Upper lobe of right lung (tissue), 1 donor: Measurements from ENCODE around the gene SGIP1. TPM values are rescaled to one million over a fixed set of nuclear protein-coding genes. Genes with fewer than 3 reads are reported as not detected.

Experiments
- ATAC-seq: fragments of 200-7000 bp; cut with Tn5 transposase; one replicate; pipeline ENCODE4 v1.9.1; 2020; ENCODE audit warnings: mild to moderate bottlenecking, moderate library complexity
- DNase-seq: peaks from one replicate; pipeline ENCODE4 v3.0.0-alpha.2; 2020
- H3K27ac ChIP-seq: fragments of 200-600 bp; one replicate; pipeline ENCODE4 v1.8.0; 2022
- H3K27me3 ChIP-seq: fragments of 200-600 bp; one replicate; pipeline ENCODE4 v1.8.0; 2022; ENCODE audit warnings: mild to moderate bottlenecking
- H3K36me3 ChIP-seq: fragments of 200-600 bp; one replicate; pipeline ENCODE4 v1.8.0; 2022
- H3K4me1 ChIP-seq: fragments of 200-600 bp; one replicate; pipeline ENCODE4 v1.8.0; 2022
- H3K4me3 ChIP-seq: fragments of 200-600 bp; one replicate; pipeline ENCODE4 v1.8.0; 2022; ENCODE audit warnings: mild to moderate bottlenecking
- H3K9me3 ChIP-seq: fragments of 200-600 bp; one replicate; pipeline ENCODE4 v1.8.0; 2022
- intact Hi-C: fragments of 100-400 bp; cut with DNase I; formaldehyde crosslinking; loops from one replicate; pipeline ENCODE4 v1.11.0; 2022
- total RNA-seq: library from RNA; stranded (reverse); fragmentation: NEBNext Ultra II Directional; extraction: Animal tissue kit (Norgen Biotek cat#: 25700); gene quantifications from one replicate; pipeline ENCODE4 v1.2.1, GENCODE V29; 2021
- TF ChIP-seq, protein P1 (sequence below): fragments of 200-600 bp; IDR thresholded peaks from one replicate; pipeline ENCODE4 v1.8.0; 2022; ENCODE audit warnings: antibody characterized with exemption
- donor health status: DM: no; HTN: yes; CAD: no; lungs with severe emphysema.

SGIP1 gene
- total RNA-seq, 1 donor from 2014 or later = 19.8 TPM

DNA sequence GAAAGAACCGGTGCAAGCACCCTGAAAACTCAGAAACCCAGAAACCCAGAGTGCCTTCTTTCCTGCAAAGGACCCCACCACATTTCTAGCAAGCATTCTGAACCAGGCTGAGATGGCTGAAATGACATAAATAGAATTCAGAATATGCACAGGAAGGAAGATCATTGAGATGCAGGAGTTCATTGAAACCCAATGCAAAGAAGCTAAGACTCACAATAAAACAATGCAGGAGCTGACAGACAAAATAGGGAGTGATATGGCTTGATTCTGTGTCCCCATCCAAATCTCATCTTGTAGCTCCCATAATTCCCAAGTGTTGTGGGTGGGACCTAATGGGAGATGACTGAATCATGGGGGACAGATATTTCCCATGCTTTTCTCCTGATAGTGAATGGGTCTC lies 22.8 kb upstream of the SGIP1 start:
- intact Hi-C loops = no loop called here
- Histone ChIP-seq H3K4me3 (no peak overlapping the region), H3K4me1 (no peaks in the 10 kb centered on the region), H3K36me3 (no peaks in the 10 kb centered on the region), H3K27ac (no peak overlapping the region), H3K9me3 (no peaks in the 10 kb centered on the region), H3K27me3 (no peaks in the 10 kb centered on the region)
- TF ChIP-seq, protein P1, sequence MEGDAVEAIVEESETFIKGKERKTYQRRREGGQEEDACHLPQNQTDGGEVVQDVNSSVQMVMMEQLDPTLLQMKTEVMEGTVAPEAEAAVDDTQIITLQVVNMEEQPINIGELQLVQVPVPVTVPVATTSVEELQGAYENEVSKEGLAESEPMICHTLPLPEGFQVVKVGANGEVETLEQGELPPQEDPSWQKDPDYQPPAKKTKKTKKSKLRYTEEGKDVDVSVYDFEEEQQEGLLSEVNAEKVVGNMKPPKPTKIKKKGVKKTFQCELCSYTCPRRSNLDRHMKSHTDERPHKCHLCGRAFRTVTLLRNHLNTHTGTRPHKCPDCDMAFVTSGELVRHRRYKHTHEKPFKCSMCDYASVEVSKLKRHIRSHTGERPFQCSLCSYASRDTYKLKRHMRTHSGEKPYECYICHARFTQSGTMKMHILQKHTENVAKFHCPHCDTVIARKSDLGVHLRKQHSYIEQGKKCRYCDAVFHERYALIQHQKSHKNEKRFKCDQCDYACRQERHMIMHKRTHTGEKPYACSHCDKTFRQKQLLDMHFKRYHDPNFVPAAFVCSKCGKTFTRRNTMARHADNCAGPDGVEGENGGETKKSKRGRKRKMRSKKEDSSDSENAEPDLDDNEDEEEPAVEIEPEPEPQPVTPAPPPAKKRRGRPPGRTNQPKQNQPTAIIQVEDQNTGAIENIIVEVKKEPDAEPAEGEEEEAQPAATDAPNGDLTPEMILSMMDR = no peak
- ATAC-seq = no peak
- DNase-seq = no peak

GRCh38 chr1:66517959-66518358 lies 16.0 kb upstream of the SGIP1 start:
- ATAC-seq (no peak), DNase-seq (no peak)
- intact Hi-C loops = no loop called here
- H3K4me1 ChIP-seq = no peaks in the 10 kb centered on the region
- no peaks in the 10 kb centered on the region for H3K27me3 ChIP-seq
- TF ChIP-seq, protein P1 = no peak
- H3K27ac ChIP-seq = no peak overlapping the region
- no peaks in the 10 kb centered on the region for H3K36me3 ChIP-seq
- H3K4me3 ChIP-seq = no peak overlapping the region
- no peaks in the 10 kb centered on the region for H3K9me3 ChIP-seq

DNA sequence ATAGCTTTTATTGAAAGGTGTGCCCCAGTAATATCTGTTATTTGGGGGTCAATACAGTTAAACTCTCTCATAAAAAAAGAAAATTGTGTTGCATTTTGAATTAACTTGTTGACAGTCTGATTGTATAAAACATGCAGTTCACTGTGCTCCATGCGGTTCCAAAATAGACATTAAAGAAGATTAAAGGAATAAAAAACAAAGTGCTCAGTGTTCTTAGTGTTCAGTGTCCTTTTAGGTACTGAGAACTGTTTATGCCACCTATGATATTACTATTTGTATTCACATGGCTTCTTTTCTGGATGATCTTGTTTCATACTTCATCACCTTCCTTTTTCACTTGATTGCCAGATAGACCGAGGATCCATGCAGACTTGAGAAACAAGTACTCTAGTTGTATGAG lies 15.3 kb upstream of the SGIP1 start:
- no peaks in the 10 kb centered on the region for H3K9me3 ChIP-seq
- TF ChIP-seq, protein P1 = no peak
- H3K36me3 ChIP-seq = no peaks in the 10 kb centered on the region
- H3K27ac ChIP-seq = no peak overlapping the region
- DNase-seq (no peak), ATAC-seq (no peak)
- no peak overlapping the region for H3K4me3 ChIP-seq
- intact Hi-C loops = no loop called here
- no peaks in the 10 kb centered on the region for H3K4me1 ChIP-seq
- H3K27me3 ChIP-seq = no peaks in the 10 kb centered on the region

DNA sequence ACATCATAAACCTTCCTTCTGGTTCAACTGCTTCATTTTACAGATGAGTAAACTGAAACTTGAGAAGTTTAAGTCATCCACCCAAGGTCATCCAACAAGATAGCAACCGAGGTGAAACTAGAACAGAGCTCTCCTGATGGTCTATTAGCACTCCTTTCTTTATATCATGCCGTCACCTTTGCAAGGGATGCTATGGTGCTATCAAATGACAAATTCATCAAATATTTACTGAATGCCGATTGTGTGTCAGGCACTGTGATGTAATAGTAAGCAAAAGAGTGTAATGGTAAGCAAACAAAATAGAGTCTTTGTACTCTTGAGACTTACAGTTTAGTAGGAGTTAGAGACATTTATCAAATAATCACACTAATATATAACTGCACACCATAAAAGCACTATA lies 14.0 kb upstream of the SGIP1 start:
- Histone ChIP-seq H3K4me1 (no peaks in the 10 kb centered on the region), H3K36me3 (no peaks in the 10 kb centered on the region), H3K4me3 (no peak overlapping the region), H3K27ac (no peak overlapping the region), H3K27me3 (no peaks in the 10 kb centered on the region), H3K9me3 (no peaks in the 10 kb centered on the region)
- ATAC-seq = no peak
- TF ChIP-seq, protein P1 = no peak
- DNase-seq = no peak
- intact Hi-C loops = no loop called here

- Histone ChIP-seq H3K4me3 (no peak overlapping the region), H3K27me3 (no peaks in the 10 kb centered on the region), H3K9me3 (no peaks in the 10 kb centered on the region), H3K27ac (no peak overlapping the region), H3K36me3 (no peaks in the 10 kb centered on the region), H3K4me1 (no peaks in the 10 kb centered on the region)
- intact Hi-C loops = no loop called here
- DNase-seq (no peak), ATAC-seq (no peak)
- TF ChIP-seq, protein P1 = no peak
Observed at GRCh38 chr1:66520655-66521054, 13.3 kb upstream of the SGIP1 start.

GRCh38 chr1:66521721-66522365 lies 12.1 kb upstream of the SGIP1 start:
- ATAC-seq (no peak), DNase-seq (no peak)
- H3K4me1 ChIP-seq = no peaks in the 10 kb centered on the region
- H3K36me3 ChIP-seq = no peaks in the 10 kb centered on the region
- no peaks in the 10 kb centered on the region for H3K9me3 ChIP-seq
- H3K27ac ChIP-seq = no peak overlapping the region
- TF ChIP-seq, protein P1 = no peak
- no peaks in the 10 kb centered on the region for H3K27me3 ChIP-seq
- no peak overlapping the region for H3K4me3 ChIP-seq
- intact Hi-C loops = no loop called here
